C1 segment of cervical spinal cord (tissue), 14 donors: ENCODE results near the gene SLX9.

Source experiments
- DNase-seq, 14 donors: peaks; one replicate each; lab custom pipeline; 2025; lab: John Stamatoyannopoulos, UW

The SLX9 gene

GRCh38 chr21:44929242-44929798 is 10.5 kb upstream of the SLX9 start:
- DNase-seq = no peak

GRCh38 chr21:44929799-44930542 is 9.9 kb upstream of the SLX9 start:
- DNase-seq = no peak

- no peak for DNase-seq
Observed at GRCh38 chr21:44930543-44930981, 9.3 kb upstream of the SLX9 start.

GRCh38 chr21:44931137-44931500 is 8.7 kb upstream of the SLX9 start:
- DNase-seq = peak in 1 of 14 donors; percentile 30

- no peak for DNase-seq
Observed at GRCh38 chr21:44931501-44932407, 8.1 kb upstream of the SLX9 start.

- peak in 1 of 14 donors; percentile 17 for DNase-seq
Observed at GRCh38 chr21:44932408-44933181, 7.2 kb upstream of the SLX9 start.

- DNase-seq = no peak
Observed at GRCh38 chr21:44933199-44933917, 6.5 kb upstream of the SLX9 start.

GRCh38 chr21:44933918-44934260 is 5.9 kb upstream of the SLX9 start:
- DNase-seq = no peak

GRCh38 chr21:44934276-44934675 is 5.6 kb upstream of the SLX9 start:
- DNase-seq = no peak

GRCh38 chr21:44934797-44935532 is 4.9 kb upstream of the SLX9 start:
- DNase-seq = no peak

GRCh38 chr21:44935533-44935927 is 4.3 kb upstream of the SLX9 start:
- no peak for DNase-seq

- no peak for DNase-seq
Observed at GRCh38 chr21:44938772-44939531, 877 bp upstream of the SLX9 start.

- no peak for DNase-seq
Observed at GRCh38 chr21:44940116-44940631, 345 bp downstream of the SLX9 start.

GRCh38 chr21:44941567-44941966 is 1.7 kb downstream of the SLX9 start:
- no peak for DNase-seq

- DNase-seq = no peak
Observed at GRCh38 chr21:44942566-44942965, 2.7 kb downstream of the SLX9 start.

GRCh38 chr21:44943005-44943685 is 3.3 kb downstream of the SLX9 start:
- DNase-seq = no peak

GRCh38 chr21:44943686-44944550 is 4.1 kb downstream of the SLX9 start:
- DNase-seq = no peak

GRCh38 chr21:44944596-44944995 is 4.8 kb downstream of the SLX9 start:
- no peak for DNase-seq
